Measurements from ENCODE around the gene CTBP2.

The CTBP2 gene

DNA sequence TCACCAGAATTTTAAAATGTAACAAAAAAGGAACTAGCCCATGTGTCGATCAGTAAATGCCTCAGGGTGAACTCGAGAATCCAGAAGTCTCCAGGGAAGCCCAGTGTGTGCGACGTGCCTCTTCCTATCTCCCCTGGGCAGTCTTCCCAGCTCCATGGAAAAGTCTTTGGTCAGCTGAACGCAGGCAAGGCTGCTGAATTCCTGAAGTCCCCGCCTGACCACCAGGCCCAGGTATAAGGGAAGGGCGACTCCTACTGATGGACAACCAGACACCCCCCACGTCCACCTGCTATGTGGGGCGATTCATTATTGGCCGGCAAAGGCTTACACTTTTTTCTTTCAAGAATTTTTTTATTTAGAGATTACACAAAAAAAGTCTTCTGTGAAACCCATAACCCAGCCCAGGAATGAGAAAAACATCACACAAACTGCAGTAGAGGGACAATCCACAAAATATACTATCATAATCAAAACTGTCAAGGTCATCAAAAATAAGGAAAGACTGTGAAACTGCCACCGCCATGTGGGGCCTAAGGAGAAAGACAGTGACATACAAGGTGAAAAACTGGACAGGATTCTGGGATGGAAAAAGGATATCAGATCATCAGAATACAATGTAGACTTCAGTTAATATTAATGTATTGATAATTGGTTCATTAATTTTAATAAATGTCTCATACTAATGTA is 93.5 kb downstream of the CTBP2 start:
- Histone ChIP-seq H3K36me3 (peaks cover 11% of the 10 kb centered on the region), H3K4me3 (ENCODE audit: low read depth, low read length) (no peak overlapping the region), H3K27ac (no peak overlapping the region), H3K9me3 (ENCODE audit: severe bottlenecking) (no peaks in the 10 kb centered on the region), H3K27me3 (ENCODE audit: insufficient read depth, low read depth, severe bottlenecking) (no peaks in the 10 kb centered on the region)
- TF ChIP-seq, protein P1, sequence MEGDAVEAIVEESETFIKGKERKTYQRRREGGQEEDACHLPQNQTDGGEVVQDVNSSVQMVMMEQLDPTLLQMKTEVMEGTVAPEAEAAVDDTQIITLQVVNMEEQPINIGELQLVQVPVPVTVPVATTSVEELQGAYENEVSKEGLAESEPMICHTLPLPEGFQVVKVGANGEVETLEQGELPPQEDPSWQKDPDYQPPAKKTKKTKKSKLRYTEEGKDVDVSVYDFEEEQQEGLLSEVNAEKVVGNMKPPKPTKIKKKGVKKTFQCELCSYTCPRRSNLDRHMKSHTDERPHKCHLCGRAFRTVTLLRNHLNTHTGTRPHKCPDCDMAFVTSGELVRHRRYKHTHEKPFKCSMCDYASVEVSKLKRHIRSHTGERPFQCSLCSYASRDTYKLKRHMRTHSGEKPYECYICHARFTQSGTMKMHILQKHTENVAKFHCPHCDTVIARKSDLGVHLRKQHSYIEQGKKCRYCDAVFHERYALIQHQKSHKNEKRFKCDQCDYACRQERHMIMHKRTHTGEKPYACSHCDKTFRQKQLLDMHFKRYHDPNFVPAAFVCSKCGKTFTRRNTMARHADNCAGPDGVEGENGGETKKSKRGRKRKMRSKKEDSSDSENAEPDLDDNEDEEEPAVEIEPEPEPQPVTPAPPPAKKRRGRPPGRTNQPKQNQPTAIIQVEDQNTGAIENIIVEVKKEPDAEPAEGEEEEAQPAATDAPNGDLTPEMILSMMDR (IDR thresholded peaks at IDR 0.05; ENCODE audit: low read depth, low read length): no peak
- no peak for DNase-seq

DNA sequence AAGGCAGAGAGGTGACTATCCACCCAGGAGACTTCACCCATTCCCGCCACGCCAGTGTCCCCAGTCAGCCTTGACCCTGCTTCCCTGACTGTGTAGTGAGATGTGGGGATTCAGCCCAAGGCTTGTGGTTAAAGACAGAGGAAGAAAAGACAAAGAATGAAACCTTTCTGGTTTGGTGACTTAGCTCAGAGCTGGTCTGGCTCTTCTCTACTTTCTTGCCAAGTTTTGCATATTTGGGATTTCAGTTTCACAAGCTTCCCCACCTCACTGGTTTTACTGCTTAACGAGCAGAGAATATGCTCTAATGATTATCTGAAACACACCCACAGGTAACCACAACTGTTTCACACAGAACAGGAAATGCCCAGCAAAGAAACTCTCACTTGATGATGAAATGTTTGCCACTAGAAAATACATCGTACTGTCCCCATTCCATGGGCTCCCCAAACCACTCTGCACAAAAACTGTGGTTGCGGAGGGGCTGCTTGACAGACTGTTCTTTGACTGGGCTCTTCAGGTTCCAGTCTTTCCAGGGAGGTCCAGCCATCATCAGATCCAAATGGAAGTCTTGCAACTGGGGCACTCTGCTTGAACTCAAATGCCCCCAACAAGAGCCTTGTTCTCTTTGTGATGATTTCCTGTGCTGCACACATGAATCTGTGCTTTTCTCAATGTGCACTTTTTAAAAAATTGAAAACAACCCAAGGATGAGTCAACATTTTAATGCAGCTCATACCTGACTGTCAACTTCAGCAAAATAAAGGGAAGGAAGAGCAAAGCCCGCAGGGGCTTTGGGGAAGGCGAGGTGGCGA is 95.5 kb downstream of the CTBP2 start:
- DNase-seq: no peak
- Histone ChIP-seq H3K36me3 (peaks cover 17% of the 10 kb centered on the region), H3K27me3 (ENCODE audit: insufficient read depth, low read depth, severe bottlenecking) (no peaks in the 10 kb centered on the region), H3K9me3 (ENCODE audit: severe bottlenecking) (no peaks in the 10 kb centered on the region), H3K27ac (no peak overlapping the region), H3K4me3 (ENCODE audit: low read depth, low read length) (no peak overlapping the region)
- TF ChIP-seq, protein P1 (IDR thresholded peaks at IDR 0.05; ENCODE audit: low read depth, low read length): no peak

DNA sequence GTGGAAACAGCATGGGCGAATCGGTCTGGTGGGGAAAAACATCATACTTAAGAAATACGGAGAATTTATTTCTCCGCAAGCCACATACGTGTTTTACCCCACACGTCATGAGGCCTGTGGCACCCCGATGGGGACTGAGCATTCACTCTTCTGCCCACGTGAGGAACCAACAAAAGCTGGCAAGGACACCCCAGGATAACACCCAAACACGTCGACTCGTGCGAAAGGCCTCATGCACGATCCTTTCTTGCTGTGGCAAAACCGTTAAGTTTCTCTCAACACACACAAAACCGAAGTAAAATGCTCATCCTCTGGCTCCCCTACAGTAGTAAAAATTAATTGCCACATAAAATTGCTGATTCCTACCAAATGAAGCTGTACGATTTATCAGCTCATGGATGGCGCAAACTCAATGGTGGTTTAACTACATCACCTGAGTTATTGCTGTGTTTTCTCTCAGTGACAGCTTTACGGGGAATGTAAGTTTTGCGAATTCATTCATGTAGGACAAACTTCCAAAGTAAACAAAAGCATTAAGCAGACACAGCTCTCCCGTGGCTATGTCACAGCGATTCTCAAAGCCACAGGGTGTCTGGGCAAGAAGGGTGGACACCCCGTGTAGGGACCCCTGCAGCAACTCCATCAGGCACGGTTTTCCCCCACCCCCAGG is 97.0 kb downstream of the CTBP2 start:
- no peak overlapping the region for H3K27ac ChIP-seq
- no peak for DNase-seq
- no peaks in the 10 kb centered on the region for H3K9me3 ChIP-seq (ENCODE audit: severe bottlenecking)
- H3K27me3 ChIP-seq (ENCODE audit: insufficient read depth, low read depth, severe bottlenecking): no peaks in the 10 kb centered on the region
- TF ChIP-seq, protein P1 (IDR thresholded peaks at IDR 0.05; ENCODE audit: low read depth, low read length): no peak
- H3K36me3 ChIP-seq: peaks cover 24% of the 10 kb centered on the region
- H3K4me3 ChIP-seq (ENCODE audit: low read depth, low read length): no peak overlapping the region

DNA sequence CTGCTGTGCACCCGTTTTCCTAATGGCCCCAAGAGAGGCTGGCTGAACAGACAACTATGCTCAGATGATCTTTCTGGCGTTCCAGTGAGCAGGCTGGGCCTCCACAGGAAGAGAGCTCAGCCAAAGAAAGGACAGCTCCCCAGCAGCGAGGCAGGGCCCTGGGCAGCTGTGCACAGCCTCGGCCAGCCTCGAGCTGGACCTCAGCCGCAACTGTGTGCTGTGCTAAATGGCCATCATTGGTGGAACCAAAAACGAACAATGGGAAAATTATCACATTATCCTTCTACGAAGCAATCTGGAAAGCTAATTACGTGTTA is 97.5 kb downstream of the CTBP2 start:
- H3K27ac ChIP-seq: no peak overlapping the region
- TF ChIP-seq, protein P1 (IDR thresholded peaks at IDR 0.05; ENCODE audit: low read depth, low read length): no peak
- peaks cover 22% of the 10 kb centered on the region for H3K36me3 ChIP-seq
- DNase-seq: no peak
- no peaks in the 10 kb centered on the region for H3K9me3 ChIP-seq (ENCODE audit: severe bottlenecking)
- H3K4me3 ChIP-seq (ENCODE audit: low read depth, low read length): no peak overlapping the region
- no peaks in the 10 kb centered on the region for H3K27me3 ChIP-seq (ENCODE audit: insufficient read depth, low read depth, severe bottlenecking)

DNA sequence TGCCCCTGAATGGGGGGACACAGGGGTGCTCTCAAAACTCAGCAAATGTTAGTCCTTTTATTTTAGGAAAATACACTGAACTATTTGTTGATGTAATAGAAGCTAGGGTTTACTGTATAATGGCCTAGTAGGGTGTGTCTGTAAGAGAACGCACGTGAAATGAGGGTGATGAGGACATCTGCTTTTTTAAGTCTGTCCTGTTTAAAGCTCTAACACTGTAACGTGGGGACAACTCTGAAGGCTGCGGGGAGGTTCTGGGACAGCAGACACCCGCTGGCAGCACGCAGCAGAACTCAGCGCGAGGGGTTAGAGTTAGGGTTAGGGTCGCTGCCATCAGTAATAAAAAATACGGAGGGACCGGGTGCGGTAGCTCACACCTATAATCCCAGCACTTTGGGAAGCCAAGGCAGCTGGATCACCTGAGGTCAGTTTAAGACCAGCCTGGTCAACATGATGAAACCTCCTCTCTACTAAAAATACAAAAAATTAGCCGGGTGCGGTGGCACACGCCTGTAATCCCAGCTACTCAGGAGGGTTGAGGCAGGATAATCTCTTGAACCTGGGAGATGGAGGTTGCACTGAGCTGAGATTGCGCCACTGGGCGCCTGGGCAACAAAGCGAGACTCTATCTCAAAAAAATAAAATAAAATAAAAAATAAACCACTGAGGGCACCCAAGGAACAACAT is 98.0 kb downstream of the CTBP2 start:
- TF ChIP-seq, protein P1 (IDR thresholded peaks at IDR 0.05; ENCODE audit: low read depth, low read length): no peak
- H3K36me3 ChIP-seq: peaks cover 22% of the 10 kb centered on the region

More for the DNA sequence above, 98.0 kb downstream of the CTBP2 start:
- Histone ChIP-seq H3K27me3 (ENCODE audit: insufficient read depth, low read depth, severe bottlenecking) (no peaks in the 10 kb centered on the region), H3K9me3 (ENCODE audit: severe bottlenecking) (no peaks in the 10 kb centered on the region), H3K4me3 (ENCODE audit: low read depth, low read length) (no peak overlapping the region), H3K27ac (no peak overlapping the region)
- no peak for DNase-seq

Measured in WERI-Rb-1 (cell line).